GM12874 (cell line): Measurements from ENCODE around the gene PNPLA7.

ENCODE experiments used
- CTCF ChIP-seq: IDR thresholded peaks from 2 replicates; pipeline ENCODE4 v1.5.1; 2011; ENCODE audit warnings: low read depth, mild to moderate bottlenecking, control low read depth, low read length, moderate library complexity; ENCODE audit not compliant: insufficient read depth

Gene PNPLA7

GRCh38 chr9:137475666-137476065 lies 74.5 kb downstream of the PNPLA7 start:
- no peak for TF ChIP-seq CTCF

- TF ChIP-seq CTCF, result no peak
Observed at GRCh38 chr9:137474271-137474670, 75.9 kb downstream of the PNPLA7 start.

- TF ChIP-seq CTCF, result no peak
Observed at GRCh38 chr9:137470785-137471184, 79.4 kb downstream of the PNPLA7 start.

GRCh38 chr9:137467896-137468295 lies 82.3 kb downstream of the PNPLA7 start:
- no peak for TF ChIP-seq CTCF

GRCh38 chr9:137467161-137467581 lies 83.0 kb downstream of the PNPLA7 start:
- TF ChIP-seq CTCF, result no peak

GRCh38 chr9:137465720-137466388 lies 84.3 kb downstream of the PNPLA7 start:
- no peak for TF ChIP-seq CTCF

GRCh38 chr9:137465000-137465719 lies 85.0 kb downstream of the PNPLA7 start:
- no peak for TF ChIP-seq CTCF
